ENCODE results near the gene PRKAR1A.
"Not testable (repeated sequence)": the region's sequence is repeated elsewhere in the genome, so short reads cannot be mapped to it uniquely, and the experiment has no call there.

PRKAR1A gene

GRCh38 chr17:68573338-68573737 lies 61.1 kb downstream of the PRKAR1A start:
- H3K9ac ChIP-seq (ENCODE audit: low read depth, low read length), result no peak overlapping the region
- H3K4me1 ChIP-seq (ENCODE audit: insufficient read depth, low read length), result no peaks in the 10 kb centered on the region
- H3K9me3 ChIP-seq (ENCODE audit: insufficient read depth, low read depth, low read length), result no peaks in the 10 kb centered on the region
- H3K36me3 ChIP-seq (ENCODE audit: insufficient read depth, low read depth, low read length), result no peaks in the 10 kb centered on the region
- H3K4me3 ChIP-seq (ENCODE audit: low read length), result no peak overlapping the region
- no peak overlapping the region for H3K27ac ChIP-seq (ENCODE audit: low read length)
- no peaks in the 10 kb centered on the region for H3K27me3 ChIP-seq (ENCODE audit: insufficient read depth, low read length)

DNA sequence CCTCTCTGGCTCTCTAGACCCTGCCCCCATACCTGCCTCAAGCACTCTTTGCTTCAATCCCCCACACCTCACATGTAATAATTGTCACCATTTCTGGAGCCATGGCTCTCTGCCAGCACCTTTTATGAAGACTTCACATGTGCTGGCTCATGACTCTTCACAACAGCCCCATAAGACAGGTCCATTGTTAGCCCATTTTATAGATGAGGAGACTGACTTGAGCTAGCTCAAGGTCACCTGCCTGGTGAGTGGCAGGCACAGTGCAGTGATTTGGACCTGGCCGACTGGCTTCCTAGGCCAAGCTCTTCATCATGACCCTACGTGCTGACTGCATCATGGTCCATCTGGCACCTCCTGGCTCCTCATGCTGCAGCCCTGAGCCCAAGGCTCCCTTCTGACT lies 63.9 kb downstream of the PRKAR1A start:
- no peak overlapping the region for H3K4me3 ChIP-seq (ENCODE audit: low read length)
- H3K27me3 ChIP-seq (ENCODE audit: insufficient read depth, low read length), result no peaks in the 10 kb centered on the region
- H3K9me3 ChIP-seq (ENCODE audit: insufficient read depth, low read depth, low read length), result no peaks in the 10 kb centered on the region
- H3K4me1 ChIP-seq (ENCODE audit: insufficient read depth, low read length), result no peaks in the 10 kb centered on the region
- no peaks in the 10 kb centered on the region for H3K36me3 ChIP-seq (ENCODE audit: insufficient read depth, low read depth, low read length)
- no peak overlapping the region for H3K27ac ChIP-seq (ENCODE audit: low read length)
- no peak overlapping the region for H3K9ac ChIP-seq (ENCODE audit: low read depth, low read length)

- Histone ChIP-seq H3K27ac (ENCODE audit: low read length) (no peak overlapping the region), H3K4me1 (ENCODE audit: insufficient read depth, low read length) (no peaks in the 10 kb centered on the region), H3K27me3 (ENCODE audit: insufficient read depth, low read length) (no peaks in the 10 kb centered on the region), H3K4me3 (ENCODE audit: low read length) (no peak overlapping the region), H3K9ac (ENCODE audit: low read depth, low read length) (no peak overlapping the region), H3K9me3 (ENCODE audit: insufficient read depth, low read depth, low read length) (no peaks in the 10 kb centered on the region), H3K36me3 (ENCODE audit: insufficient read depth, low read depth, low read length) (no peaks in the 10 kb centered on the region; the same call in 1 of the 2 replicates)
Measured at GRCh38 chr17:68576811-68577496, 64.7 kb downstream of the PRKAR1A start.

DNA sequence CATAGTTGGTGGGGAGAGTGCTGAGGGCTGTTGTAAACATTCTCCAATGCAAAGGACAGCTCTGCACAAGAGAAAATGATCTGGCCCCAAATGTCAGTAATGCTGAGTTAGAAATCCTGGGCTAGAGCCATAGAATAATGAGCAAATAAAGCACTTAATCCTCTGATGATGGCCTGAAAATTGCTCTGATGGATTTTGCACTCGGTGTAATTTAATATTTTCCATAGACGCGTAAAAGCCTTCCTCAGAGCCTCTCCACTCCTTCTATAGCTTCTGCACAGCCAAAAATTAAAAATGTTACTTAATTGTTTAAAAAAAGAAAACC lies 65.2 kb downstream of the PRKAR1A start:
- no peak overlapping the region for H3K4me3 ChIP-seq (ENCODE audit: low read length)
- no peaks in the 10 kb centered on the region; the same call in 1 of the 2 replicates for H3K36me3 ChIP-seq (ENCODE audit: insufficient read depth, low read depth, low read length)
- no peaks in the 10 kb centered on the region for H3K27me3 ChIP-seq (ENCODE audit: insufficient read depth, low read length)
- H3K9me3 ChIP-seq (ENCODE audit: insufficient read depth, low read depth, low read length), result no peaks in the 10 kb centered on the region
- H3K4me1 ChIP-seq (ENCODE audit: insufficient read depth, low read length), result no peaks in the 10 kb centered on the region
- no peak overlapping the region for H3K27ac ChIP-seq (ENCODE audit: low read length)
- no peak overlapping the region for H3K9ac ChIP-seq (ENCODE audit: low read depth, low read length)

GRCh38 chr17:68578236-68578635 lies 66.0 kb downstream of the PRKAR1A start:
- Histone ChIP-seq H3K4me1 (ENCODE audit: insufficient read depth, low read length) (no peaks in the 10 kb centered on the region), H3K27me3 (ENCODE audit: insufficient read depth, low read length) (no peaks in the 10 kb centered on the region), H3K27ac (ENCODE audit: low read length) (no peak overlapping the region), H3K9ac (ENCODE audit: low read depth, low read length) (no peak overlapping the region), H3K36me3 (ENCODE audit: insufficient read depth, low read depth, low read length) (no peaks in the 10 kb centered on the region; the same call in 1 of the 2 replicates), H3K4me3 (ENCODE audit: low read length) (no peak overlapping the region), H3K9me3 (ENCODE audit: insufficient read depth, low read depth, low read length) (no peaks in the 10 kb centered on the region)

DNA sequence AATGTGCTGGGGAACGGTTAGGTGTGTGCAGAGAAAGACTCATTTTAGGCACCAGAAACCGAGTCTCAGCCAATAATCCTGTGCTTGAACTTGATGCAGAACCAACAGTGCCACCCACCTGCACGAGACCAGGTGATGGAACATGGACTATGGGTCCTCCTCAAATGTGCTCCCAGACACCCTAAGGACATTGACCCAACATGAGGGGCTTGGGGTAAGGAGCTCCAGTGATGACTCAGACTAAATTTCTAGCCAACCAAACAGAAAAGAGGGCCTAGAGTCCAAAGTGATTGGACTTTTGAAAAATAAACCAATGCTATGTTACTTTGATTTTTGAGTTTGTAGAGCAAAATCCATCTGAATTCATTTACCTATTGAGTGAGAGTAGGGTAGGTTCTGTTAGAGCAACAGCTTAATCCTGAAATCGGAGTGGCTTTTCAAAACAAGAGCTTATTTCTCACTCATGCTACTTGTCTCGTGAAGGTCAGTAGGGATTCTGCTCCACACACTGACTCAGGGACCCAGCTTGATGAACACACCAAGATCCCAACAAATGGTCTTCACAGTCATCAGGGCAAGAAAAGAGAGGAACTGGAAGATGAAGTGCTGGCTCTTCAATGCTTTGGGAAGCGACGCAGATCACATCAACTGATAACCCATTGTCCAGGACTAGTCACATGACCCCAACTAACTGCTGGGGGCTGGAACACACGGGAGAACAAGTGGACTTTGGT lies 67.1 kb downstream of the PRKAR1A start:
- Histone ChIP-seq H3K9me3 (ENCODE audit: insufficient read depth, low read depth, low read length) (no peaks in the 10 kb centered on the region), H3K4me1 (ENCODE audit: insufficient read depth, low read length) (no peaks in the 10 kb centered on the region), H3K9ac (ENCODE audit: low read depth, low read length) (no peak overlapping the region), H3K36me3 (ENCODE audit: insufficient read depth, low read depth, low read length) (no peaks in the 10 kb centered on the region; the same call in 1 of the 2 replicates), H3K4me3 (ENCODE audit: low read length) (no peak overlapping the region), H3K27me3 (ENCODE audit: insufficient read depth, low read length) (no peaks in the 10 kb centered on the region), H3K27ac (ENCODE audit: low read length) (no peak overlapping the region)

- no peaks in the 10 kb centered on the region for H3K27me3 ChIP-seq (ENCODE audit: insufficient read depth, low read length)
- H3K4me1 ChIP-seq (ENCODE audit: insufficient read depth, low read length), result no peaks in the 10 kb centered on the region
- no peak overlapping the region for H3K27ac ChIP-seq (ENCODE audit: low read length)
- no peak overlapping the region for H3K4me3 ChIP-seq (ENCODE audit: low read length)
- H3K9me3 ChIP-seq (ENCODE audit: insufficient read depth, low read depth, low read length), result no peaks in the 10 kb centered on the region
- no peak overlapping the region for H3K9ac ChIP-seq (ENCODE audit: low read depth, low read length)
- no peaks in the 10 kb centered on the region; the same call in 1 of the 2 replicates for H3K36me3 ChIP-seq (ENCODE audit: insufficient read depth, low read depth, low read length)
Measured at GRCh38 chr17:68580236-68580770, 68.1 kb downstream of the PRKAR1A start.

- no peak overlapping the region for H3K9ac ChIP-seq (ENCODE audit: low read depth, low read length)
- H3K36me3 ChIP-seq (ENCODE audit: insufficient read depth, low read depth, low read length), result peaks cover 4% of the 10 kb centered on the region; the same call in 1 of the 2 replicates
- no peaks in the 10 kb centered on the region for H3K9me3 ChIP-seq (ENCODE audit: insufficient read depth, low read depth, low read length)
- no peak overlapping the region for H3K4me3 ChIP-seq (ENCODE audit: low read length)
- H3K27me3 ChIP-seq (ENCODE audit: insufficient read depth, low read length), result no peaks in the 10 kb centered on the region
- peaks cover 3% of the 10 kb centered on the region; the same call in 1 of the 2 replicates for H3K4me1 ChIP-seq (ENCODE audit: insufficient read depth, low read length)
- no peak overlapping the region for H3K27ac ChIP-seq (ENCODE audit: low read length)
Measured at GRCh38 chr17:68581863-68582645, 69.8 kb downstream of the PRKAR1A start.

DNA sequence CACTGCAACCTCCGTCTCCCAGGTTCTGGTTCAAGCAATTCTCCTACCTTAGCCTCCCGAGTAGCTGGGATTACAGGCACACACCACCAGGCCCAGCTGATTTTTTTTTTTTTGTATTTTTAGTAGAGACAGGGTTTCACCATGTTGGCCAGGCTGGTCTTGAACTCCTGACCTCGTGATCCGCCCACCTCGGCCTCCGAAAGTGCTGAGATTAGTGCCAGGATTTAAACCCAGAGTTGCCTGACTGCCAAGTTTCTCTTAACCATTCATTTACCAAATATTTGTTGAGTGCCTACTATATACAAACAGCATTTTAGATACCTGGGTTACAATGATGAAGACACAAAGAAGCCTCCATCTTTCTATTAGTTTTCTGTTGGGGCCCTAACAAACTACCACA lies 70.6 kb downstream of the PRKAR1A start:
- H3K4me1 ChIP-seq (ENCODE audit: insufficient read depth, low read length); H3K36me3 ChIP-seq (ENCODE audit: insufficient read depth, low read depth, low read length); H3K9ac ChIP-seq (ENCODE audit: low read depth, low read length); H3K27me3 ChIP-seq (ENCODE audit: insufficient read depth, low read length); H3K4me3 ChIP-seq (ENCODE audit: low read length); H3K9me3 ChIP-seq (ENCODE audit: insufficient read depth, low read depth, low read length); H3K27ac ChIP-seq (ENCODE audit: low read length): not testable (repeated sequence)

DNA sequence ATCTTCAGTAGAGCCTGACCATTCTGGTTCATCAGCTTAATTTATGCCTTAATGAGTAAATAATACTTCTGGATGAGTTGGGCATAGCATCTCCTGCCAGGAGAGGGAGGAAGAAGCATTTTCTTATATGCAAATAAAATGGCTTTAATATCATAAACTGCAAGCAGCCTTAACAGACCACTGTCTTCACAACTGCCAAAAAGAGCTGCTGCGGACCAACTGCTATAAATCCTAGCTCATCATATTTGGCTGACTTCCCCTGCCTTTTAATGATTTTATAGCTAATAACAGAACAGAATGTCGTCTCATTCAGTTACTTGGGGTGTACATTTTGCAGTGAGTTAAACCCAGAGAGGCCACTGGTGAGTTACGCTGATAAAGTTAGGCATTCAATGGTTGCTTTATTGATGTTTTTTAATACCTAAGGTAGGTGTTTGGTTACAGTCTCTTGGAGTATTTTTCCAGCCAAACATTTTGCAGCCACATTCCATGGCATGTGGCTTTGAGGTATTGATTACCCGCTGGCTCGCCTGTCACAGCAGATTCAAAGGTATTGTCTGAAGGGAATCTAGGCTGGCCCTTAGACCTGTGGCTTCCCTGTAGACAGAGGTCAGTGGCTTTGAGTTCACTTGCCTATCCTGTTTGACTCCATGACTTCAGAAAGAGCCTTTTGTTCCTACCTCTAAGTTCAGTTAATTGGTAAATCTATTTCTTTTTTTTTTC lies 72.5 kb downstream of the PRKAR1A start:
- H3K9ac ChIP-seq (ENCODE audit: low read depth, low read length), result no peak overlapping the region
- H3K27me3 ChIP-seq (ENCODE audit: insufficient read depth, low read length), result no peaks in the 10 kb centered on the region
- H3K4me1 ChIP-seq (ENCODE audit: insufficient read depth, low read length), result peaks cover 3% of the 10 kb centered on the region; the same call in 1 of the 2 replicates
- no peak overlapping the region for H3K27ac ChIP-seq (ENCODE audit: low read length)
- H3K9me3 ChIP-seq (ENCODE audit: insufficient read depth, low read depth, low read length), result no peaks in the 10 kb centered on the region
- H3K4me3 ChIP-seq (ENCODE audit: low read length), result no peak overlapping the region
- peaks cover 14% of the 10 kb centered on the region; the same call in 1 of the 2 replicates for H3K36me3 ChIP-seq (ENCODE audit: insufficient read depth, low read depth, low read length)

- no peak overlapping the region for H3K27ac ChIP-seq (ENCODE audit: low read length)
- H3K4me3 ChIP-seq (ENCODE audit: low read length), result no peak overlapping the region
- peaks cover 14% of the 10 kb centered on the region; the same call in 1 of the 2 replicates for H3K36me3 ChIP-seq (ENCODE audit: insufficient read depth, low read depth, low read length)
- H3K4me1 ChIP-seq (ENCODE audit: insufficient read depth, low read length), result peaks cover 3% of the 10 kb centered on the region; the same call in 1 of the 2 replicates
- H3K9ac ChIP-seq (ENCODE audit: low read depth, low read length), result no peak overlapping the region
- H3K9me3 ChIP-seq (ENCODE audit: insufficient read depth, low read depth, low read length), result no peaks in the 10 kb centered on the region
- H3K27me3 ChIP-seq (ENCODE audit: insufficient read depth, low read length), result no peaks in the 10 kb centered on the region
Measured at GRCh38 chr17:68585643-68586042, 73.4 kb downstream of the PRKAR1A start.
